Measurements from ENCODE around the gene DHODH.

The DHODH gene

GRCh38 chr16:72013888-72014581 lies 5.5 kb downstream of the DHODH start:
- no peak for DNase-seq (ENCODE audit: low read depth)

GRCh38 chr16:72014675-72015074 lies 6.1 kb downstream of the DHODH start:
- DNase-seq (ENCODE audit: low read depth) = no peak

GRCh38 chr16:72015124-72015523 lies 6.6 kb downstream of the DHODH start:
- no peak for DNase-seq (ENCODE audit: low read depth)

- no peak for DNase-seq (ENCODE audit: low read depth)
Measured at GRCh38 chr16:72018470-72018869, 9.9 kb downstream of the DHODH start.

GRCh38 chr16:72021043-72021442 lies 12.5 kb downstream of the DHODH start:
- DNase-seq (ENCODE audit: low read depth) = no peak

GRCh38 chr16:72022127-72022526 lies 13.6 kb downstream of the DHODH start:
- no peak for DNase-seq (ENCODE audit: low read depth)

GRCh38 chr16:72023962-72024361 lies 15.4 kb downstream of the DHODH start:
- no peak for DNase-seq (ENCODE audit: low read depth)

GRCh38 chr16:72024862-72025382 lies 16.4 kb downstream of the DHODH start:
- no peak for DNase-seq (ENCODE audit: low read depth)

- DNase-seq (ENCODE audit: low read depth) = no peak
Measured at GRCh38 chr16:72025404-72026114, 17.0 kb downstream of the DHODH start.

- no peak for DNase-seq (ENCODE audit: low read depth)
Measured at GRCh38 chr16:72027669-72028378, 19.3 kb downstream of the DHODH start.

- DNase-seq (ENCODE audit: low read depth) = no peak
Measured at GRCh38 chr16:72029567-72030271, 21.2 kb downstream of the DHODH start.

GRCh38 chr16:72033437-72033836 lies 24.9 kb downstream of the DHODH start:
- DNase-seq (ENCODE audit: low read depth) = no peak

- DNase-seq (ENCODE audit: low read depth) = no peak
Measured at GRCh38 chr16:72036098-72036497, 27.6 kb downstream of the DHODH start.

- DNase-seq (ENCODE audit: low read depth) = no peak
Measured at GRCh38 chr16:72042157-72042660, 33.7 kb downstream of the DHODH start.

- no peak for DNase-seq (ENCODE audit: low read depth)
Measured at GRCh38 chr16:72043058-72043457, 34.5 kb downstream of the DHODH start.

- no peak for DNase-seq (ENCODE audit: low read depth)
Measured at GRCh38 chr16:72043539-72043938, 35.0 kb downstream of the DHODH start.

GRCh38 chr16:72044296-72044695 lies 35.8 kb downstream of the DHODH start:
- no peak for DNase-seq (ENCODE audit: low read depth)

GRCh38 chr16:72044825-72045359 lies 36.3 kb downstream of the DHODH start:
- no peak for DNase-seq (ENCODE audit: low read depth)

- DNase-seq (ENCODE audit: low read depth) = no peak
Measured at GRCh38 chr16:72049110-72049509, 40.6 kb downstream of the DHODH start.

GRCh38 chr16:72050769-72051464 lies 42.4 kb downstream of the DHODH start:
- no peak for DNase-seq (ENCODE audit: low read depth)

GRCh38 chr16:72051818-72052217 lies 43.3 kb downstream of the DHODH start:
- DNase-seq (ENCODE audit: low read depth) = no peak

Measured in stimulated activated CD8-positive, alpha-beta memory T cell treated with anti-CD3 and anti-CD28 coated beads, Interleukin-15, amount 100 ng/mL, for 1 hour (primary cell).